ENCODE measurements around the gene PFAS. TPM values are rescaled to one million over a fixed set of nuclear protein-coding genes. Genes with fewer than 3 reads are reported as not detected.

Gene PFAS
- 10 to 100 TPM; 10.8 to 28.9 (median 16.0) TPM for total RNA-seq

DNA sequence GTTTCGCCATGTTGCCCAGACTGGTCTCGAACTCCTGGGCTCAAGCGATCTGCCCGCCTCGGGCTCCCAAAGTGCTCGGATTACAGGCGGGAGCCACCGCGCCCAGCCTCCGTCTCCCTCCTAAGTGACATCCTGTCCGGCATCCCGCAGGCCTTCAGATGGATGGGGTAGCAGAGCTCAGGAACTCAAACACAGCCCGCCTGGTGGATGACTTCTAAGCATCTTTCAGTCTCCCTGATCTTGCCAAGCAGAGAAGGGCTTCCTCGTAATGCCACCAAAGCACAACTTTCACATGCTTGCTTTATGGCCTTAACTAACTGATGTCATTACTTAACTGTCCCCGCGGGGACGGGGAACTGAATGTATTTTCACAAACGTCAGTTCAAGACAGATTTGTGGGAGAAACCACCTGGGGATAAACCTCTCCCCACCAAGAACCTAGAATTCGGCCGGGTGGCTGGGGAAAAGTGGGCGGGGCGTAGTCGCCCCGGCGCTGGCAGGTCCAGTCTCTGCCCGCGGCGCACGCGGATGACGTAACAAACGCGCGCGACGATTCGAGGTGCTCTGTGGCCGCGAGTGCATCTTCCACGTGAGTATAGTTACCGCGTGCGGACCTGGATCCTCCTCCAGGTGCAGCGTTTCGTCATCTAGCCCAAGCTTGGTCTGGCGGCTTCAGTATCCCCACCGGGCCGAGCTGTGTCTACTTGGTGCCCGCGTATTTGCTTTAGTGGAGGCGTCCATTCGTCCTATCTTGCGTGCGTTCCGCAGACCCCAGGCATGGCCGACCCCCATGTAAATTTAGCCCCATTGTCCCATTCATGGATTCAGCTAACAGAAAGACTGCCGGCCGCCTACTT lies at the start of gene PFAS:
PFAS (plus strand) TSS at position 539 of the 857 bp plus-strand sequence. CDS start 4,649 bp downstream, outside the sequence.
- peak; percentile 86 for ATAC-seq
- WGBS, 2 donors (ENCODE audit: low coverage in 1 of 2), result 0% methylated on average over 13 of the region's 58 CpGs; no CpG with 5 or more reads in 1 of the 2 donors
- H3K4me3 ChIP-seq, result peak within 1 kb of the TSS; percentile 62 to 95
- peak within 1 kb of the TSS; percentile 86 to 99 (median 98) for H3K27ac ChIP-seq
- peaks cover 0 to 37% (median 11%) of the 10 kb centered on the region in 3 donors for H3K4me1 ChIP-seq
- H3K9me3 ChIP-seq, result no peaks in the 10 kb centered on the region
- no peaks in the 10 kb centered on the region for H3K27me3 ChIP-seq
- TF ChIP-seq, protein P1, sequence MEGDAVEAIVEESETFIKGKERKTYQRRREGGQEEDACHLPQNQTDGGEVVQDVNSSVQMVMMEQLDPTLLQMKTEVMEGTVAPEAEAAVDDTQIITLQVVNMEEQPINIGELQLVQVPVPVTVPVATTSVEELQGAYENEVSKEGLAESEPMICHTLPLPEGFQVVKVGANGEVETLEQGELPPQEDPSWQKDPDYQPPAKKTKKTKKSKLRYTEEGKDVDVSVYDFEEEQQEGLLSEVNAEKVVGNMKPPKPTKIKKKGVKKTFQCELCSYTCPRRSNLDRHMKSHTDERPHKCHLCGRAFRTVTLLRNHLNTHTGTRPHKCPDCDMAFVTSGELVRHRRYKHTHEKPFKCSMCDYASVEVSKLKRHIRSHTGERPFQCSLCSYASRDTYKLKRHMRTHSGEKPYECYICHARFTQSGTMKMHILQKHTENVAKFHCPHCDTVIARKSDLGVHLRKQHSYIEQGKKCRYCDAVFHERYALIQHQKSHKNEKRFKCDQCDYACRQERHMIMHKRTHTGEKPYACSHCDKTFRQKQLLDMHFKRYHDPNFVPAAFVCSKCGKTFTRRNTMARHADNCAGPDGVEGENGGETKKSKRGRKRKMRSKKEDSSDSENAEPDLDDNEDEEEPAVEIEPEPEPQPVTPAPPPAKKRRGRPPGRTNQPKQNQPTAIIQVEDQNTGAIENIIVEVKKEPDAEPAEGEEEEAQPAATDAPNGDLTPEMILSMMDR (IDR thresholded peaks at IDR 0.05), result peak in 1 of 4 experiments; percentile 19
- TF ChIP-seq POLR2AphosphoS5 (IDR thresholded peaks at IDR 0.05) (peak; percentile 87), EP300 (IDR thresholded peaks at IDR 0.05) (no peak), POLR2A (IDR thresholded peaks at IDR 0.05) (peak; percentile 23 to 50)
- peaks cover 0 to 15% of the 10 kb centered on the region in 2 donors for H3K36me3 ChIP-seq

DNA sequence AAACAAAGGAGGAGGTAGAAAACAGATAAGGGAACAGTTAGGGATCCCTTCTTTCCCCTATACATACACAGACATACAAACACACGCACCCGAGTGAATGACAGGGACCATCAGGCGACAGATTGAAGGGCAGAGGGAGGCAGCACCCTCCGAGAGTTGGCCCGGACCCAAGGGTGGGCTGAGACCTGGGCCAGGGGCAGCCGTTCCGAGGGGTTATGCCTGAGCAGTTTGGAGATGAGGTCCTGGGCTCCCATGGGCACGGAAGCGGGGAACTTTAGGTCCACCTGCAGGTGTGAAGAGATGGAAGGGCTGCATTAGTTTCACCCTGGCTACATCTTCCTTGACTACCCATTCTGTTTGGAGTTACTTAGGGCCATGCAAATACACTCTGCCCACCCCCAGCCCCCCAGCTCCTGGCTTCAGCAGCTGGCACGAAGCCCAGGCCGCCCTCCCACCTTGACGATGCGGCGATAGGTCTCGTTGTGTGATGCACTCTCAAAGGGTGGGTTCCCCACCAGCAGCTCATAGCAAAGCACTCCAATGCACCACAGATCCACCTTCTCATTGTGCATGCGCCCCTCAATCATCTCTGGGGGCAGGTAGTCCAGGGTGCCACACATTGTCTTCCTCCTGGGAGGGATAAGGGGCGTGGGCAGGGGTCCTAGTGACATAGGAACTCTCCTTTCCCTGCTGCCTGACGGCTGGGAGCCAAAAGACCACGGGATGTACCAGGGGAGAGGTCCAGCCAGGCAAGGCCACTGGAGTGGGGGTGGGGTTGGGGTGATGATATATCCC lies 44.1 kb upstream of the PFAS start:
- 85% methylated on average over 6 to 9 of the region's 19 CpGs for WGBS, 2 donors (ENCODE audit: low coverage in 1 of 2)
- Histone ChIP-seq H3K27ac (no peak overlapping the region), H3K36me3 (no peaks in the 10 kb centered on the region), H3K27me3 (no peaks in the 10 kb centered on the region), H3K4me1 (peaks cover 0 to 9% (median 1%) of the 10 kb centered on the region in 3 donors), H3K9me3 (no peaks in the 10 kb centered on the region), H3K4me3 (no peak overlapping the region)
- TF ChIP-seq POLR2AphosphoS5 (IDR thresholded peaks at IDR 0.05), result no peak
- TF ChIP-seq POLR2A (IDR thresholded peaks at IDR 0.05), result no peak
- ATAC-seq, result no peak

GRCh38 chr17:8206536-8206935 lies 42.6 kb upstream of the PFAS start:
- Histone ChIP-seq H3K27me3 (no peaks in the 10 kb centered on the region), H3K9me3 (no peaks in the 10 kb centered on the region), H3K27ac (no peak overlapping the region), H3K4me3 (no peak overlapping the region), H3K4me1 (peaks cover 0 to 15% (median 6%) of the 10 kb centered on the region in 3 donors), H3K36me3 (no peaks in the 10 kb centered on the region)
- TF ChIP-seq EP300 (IDR thresholded peaks at IDR 0.05) (no peak), POLR2AphosphoS5 (IDR thresholded peaks at IDR 0.05) (no peak), POLR2A (IDR thresholded peaks at IDR 0.05) (no peak)
- TF ChIP-seq, protein P1 (IDR thresholded peaks at IDR 0.05), result no peak
- no peak for ATAC-seq
- no CpG with 5 or more reads among the region's 12 CpGs for WGBS, 2 donors (ENCODE audit: low coverage in 1 of 2)

GRCh38 chr17:8209907-8210760 lies 39.0 kb upstream of the PFAS start, which contains the start of gene AURKB:
TSS of gene AURKB (minus strand) at chr17:8210575. CDS start at chr17:8210224, 351 bp downstream.
- H3K36me3 ChIP-seq, result no peaks in the 10 kb centered on the region
- peak within 1 kb of the TSS; percentile 66 to 87 (median 79) for H3K27ac ChIP-seq
- ATAC-seq, result peak; percentile 99
- WGBS, 2 donors (ENCODE audit: low coverage in 1 of 2), result 0 to 2% methylated on average over 22 to 37 of the region's 46 CpGs
- H3K4me1 ChIP-seq, result peaks cover 0 to 15% (median 6%) of the 10 kb centered on the region in 3 donors
- H3K9me3 ChIP-seq, result no peaks in the 10 kb centered on the region
- H3K4me3 ChIP-seq, result peak within 1 kb of the TSS; percentile 54 to 61
- TF ChIP-seq, protein P1 (IDR thresholded peaks at IDR 0.05), result no peak
- no peak for TF ChIP-seq POLR2A (IDR thresholded peaks at IDR 0.05)
- no peaks in the 10 kb centered on the region for H3K27me3 ChIP-seq

All from gastroesophageal sphincter (tissue), 4 donors.